Left lung (tissue), 10 donors: ENCODE results near the gene WWC2. TPM values are rescaled to one million over a fixed set of nuclear protein-coding genes. Genes with fewer than 3 reads are reported as not detected.

Experiments
- ATAC-seq: fragments of 200-7000 bp; cut with Tn5 transposase; one replicate; pipeline ENCODE4 v1.9.1; 2020; ENCODE audit warnings: moderate library complexity
- DNase-seq, 4 donors: peaks; one replicate each; pipeline ENCODE4 v3.0.0-alpha.2; 2013 to 2020
- H3K27ac ChIP-seq, 2 donors: fragments of 200-600 bp; sonication (generic) in 1 of 2; one replicate each; pipeline versions ENCODE4 v1.5.0 to v1.8.0; 2020 to 2021
- H3K27me3 ChIP-seq, 2 donors: fragments of 200-600 bp; sonication (generic) in 1 of 2; one replicate each; pipeline versions ENCODE4 v1.5.0 to v1.8.0; 2020 to 2021
- H3K36me3 ChIP-seq, 2 donors: fragments of 200-600 bp; sonication (generic) in 1 of 2; one replicate each; pipeline versions ENCODE4 v1.5.0 to v1.8.0; 2020 to 2021
- H3K4me1 ChIP-seq, 2 donors: fragments of 200-600 bp; one replicate each; pipeline ENCODE4 v1.8.0; 2021
- H3K4me3 ChIP-seq, 2 donors: fragments of 200-600 bp; sonication (generic) in 1 of 2; one replicate each; pipeline versions ENCODE4 v1.5.0 to v1.8.0; 2020 to 2021; ENCODE audit warnings: mild to moderate bottlenecking in 1 of 2
- H3K9me3 ChIP-seq, 2 donors: fragments of 200-600 bp; sonication (generic) in 1 of 2; one replicate each; pipeline versions ENCODE4 v1.5.0 to v1.8.0; 2020 to 2021
- CTCF ChIP-seq, 2 donors: fragments of 200-600 bp; sonication (generic) in 1 of 2; IDR thresholded peaks; one replicate each; pipeline versions ENCODE4 v1.5.0 to v1.8.0; 2021; ENCODE audit warnings: antibody characterized with exemption in 2 of 2
- intact Hi-C, 2 donors: fragments of 100-400 bp; cut with DNase I; formaldehyde crosslinking; loops; one replicate each; pipeline versions ENCODE4 v1.11.2 to v1.14.2; 2022
- polyA plus RNA-seq, 6 donors: library from polyadenylated mRNA; unstranded; fragments of 120-200 nt; gene quantifications; one replicate each; pipeline ENCODE4 v1.2.1, GENCODE V29; 2013; ENCODE audit not compliant: insufficient read length in 6 of 6
- total RNA-seq, 2 donors: library from RNA; stranded (reverse); fragmentation: NEBNext Ultra II Directional; extraction: Animal tissue kit (Norgen Biotek cat#: 25700); gene quantifications; one replicate each; pipeline ENCODE4 v1.2.1, GENCODE V29; 2021
- donor health status: DM: no; HTN: yes; CAD: no.
- donor health status: DM: no; HTN: no; CAD: no.

WWC2 gene
- total and polyA plus RNA-seq, 8 donors = 39.6 to 96.9 (median 52.3) TPM

- no peak for ATAC-seq
- Histone ChIP-seq H3K27ac (no peak overlapping the region), H3K9me3 (no peaks in the 10 kb centered on the region), H3K27me3 (no peaks in the 10 kb centered on the region), H3K4me1 (peaks cover 0 to 4% of the 10 kb centered on the region in 2 donors), H3K36me3 (no peaks in the 10 kb centered on the region), H3K4me3 (no peak overlapping the region)
- intact Hi-C loops = no loop called here
- no peak for TF ChIP-seq CTCF (IDR thresholded peaks at IDR 0.05)
- DNase-seq = no peak
Measured at GRCh38 chr4:183332447-183332846, 233.4 kb downstream of the WWC2 start.

GRCh38 chr4:183333202-183333601 lies 234.1 kb downstream of the WWC2 start:
- no peak for ATAC-seq
- intact Hi-C loops = no loop called here
- TF ChIP-seq CTCF (IDR thresholded peaks at IDR 0.05) = no peak
- no peaks in the 10 kb centered on the region for H3K9me3 ChIP-seq
- peaks cover 0 to 4% of the 10 kb centered on the region in 2 donors for H3K4me1 ChIP-seq
- DNase-seq = no peak
- H3K27ac ChIP-seq = no peak overlapping the region
- H3K27me3 ChIP-seq = no peaks in the 10 kb centered on the region
- H3K4me3 ChIP-seq = no peak overlapping the region
- no peaks in the 10 kb centered on the region for H3K36me3 ChIP-seq

- Histone ChIP-seq H3K4me3 (no peak overlapping the region), H3K27ac (no peak overlapping the region), H3K9me3 (no peaks in the 10 kb centered on the region), H3K36me3 (no peaks in the 10 kb centered on the region), H3K4me1 (peaks cover 0 to 4% of the 10 kb centered on the region in 2 donors), H3K27me3 (no peaks in the 10 kb centered on the region)
- DNase-seq (no peak), ATAC-seq (no peak)
- no peak for TF ChIP-seq CTCF (IDR thresholded peaks at IDR 0.05)
- intact Hi-C loops = no loop called here
Measured at GRCh38 chr4:183333983-183334382, 234.9 kb downstream of the WWC2 start.

- TF ChIP-seq CTCF (IDR thresholded peaks at IDR 0.05) = no peak
- Histone ChIP-seq H3K9me3 (no peaks in the 10 kb centered on the region), H3K27ac (peak overlapping the region in 1 of 2 donors; percentile 42), H3K4me3 (no peak overlapping the region), H3K27me3 (no peaks in the 10 kb centered on the region), H3K4me1 (peaks cover 0 to 4% of the 10 kb centered on the region in 2 donors), H3K36me3 (no peaks in the 10 kb centered on the region)
- DNase-seq = no peak
- intact Hi-C loops = no loop called here
- peak; percentile 41 for ATAC-seq
Measured at GRCh38 chr4:183335369-183335940, 236.4 kb downstream of the WWC2 start.

GRCh38 chr4:183337349-183337748 lies 238.3 kb downstream of the WWC2 start:
- no peaks in the 10 kb centered on the region for H3K36me3 ChIP-seq
- peaks cover 0 to 4% of the 10 kb centered on the region in 2 donors for H3K4me1 ChIP-seq
- TF ChIP-seq CTCF (IDR thresholded peaks at IDR 0.05) = no peak
- no peaks in the 10 kb centered on the region for H3K9me3 ChIP-seq
- peaks cover 0 to 6% of the 10 kb centered on the region in 2 donors for H3K27me3 ChIP-seq
- ATAC-seq (no peak), DNase-seq (no peak)
- intact Hi-C loops = no loop called here
- no peak overlapping the region for H3K4me3 ChIP-seq
- H3K27ac ChIP-seq = no peak overlapping the region
